Fibroblast of lung (primary cell): Measurements from ENCODE around the gene LBR. TPM values are rescaled to one million over a fixed set of nuclear protein-coding genes. Genes with fewer than 3 reads are reported as not detected.

Source experiments
- DNase-seq, 2 donors: peaks; one replicate each; pipeline versions ENCODE4 v3.0.0 to v3.0.0-alpha.2; 2010; ENCODE audit warnings: low read depth in 2 of 2
- H2AFZ ChIP-seq: 2 replicates; pipeline ENCODE4 v1.5.1; 2012; ENCODE audit warnings: low read length, control low read depth, inconsistent platforms
- H3K27ac ChIP-seq: 2 replicates; pipeline ENCODE4 v1.5.1; 2011; ENCODE audit warnings: low read length, control low read depth; ENCODE audit not compliant: insufficient read depth
- H3K27me3 ChIP-seq: 2 replicates; pipeline ENCODE4 v1.5.1; 2011; ENCODE audit warnings: mild to moderate bottlenecking, low read length; ENCODE audit not compliant: control insufficient read depth, insufficient read depth
- H3K36me3 ChIP-seq: 2 replicates; pipeline ENCODE4 v1.5.1; 2011; ENCODE audit warnings: low read length; ENCODE audit not compliant: control insufficient read depth, insufficient read depth
- H3K4me1 ChIP-seq: 2 replicates; pipeline ENCODE4 v1.5.1; 2011; ENCODE audit warnings: low read length; ENCODE audit not compliant: control insufficient read depth, insufficient read depth; ENCODE audit errors: extremely low read depth
- H3K4me2 ChIP-seq: 2 replicates; pipeline ENCODE4 v1.5.1; 2011; ENCODE audit warnings: low read length, control low read depth; ENCODE audit not compliant: insufficient read depth; ENCODE audit errors: extremely low read depth
- H3K4me3 ChIP-seq, 4 experiments: fragments of 200-600 bp in 1 of 4; sonication (generic) in 1 of 4; replicated peaks in 1 of 4; 2 replicates each; pipeline ENCODE4 v1.5.1; 2011 to 2016; ENCODE audit warnings: low read length in 4 of 4, low read depth in 3 of 4, mild to moderate bottlenecking in 3 of 4, control low read depth in 2 of 4, inconsistent platforms in 1 of 4, mixed read lengths in 1 of 4; ENCODE audit not compliant: insufficient read depth in 1 of 4; ENCODE audit errors: control extremely low read depth in 1 of 4
- H3K79me2 ChIP-seq: 2 replicates; pipeline ENCODE4 v1.5.1; 2012; ENCODE audit warnings: mild to moderate bottlenecking, low read length, inconsistent platforms; ENCODE audit not compliant: control insufficient read depth, insufficient read depth
- H3K9ac ChIP-seq: 2 replicates; pipeline ENCODE4 v1.5.1; 2011; ENCODE audit warnings: mild to moderate bottlenecking, low read length, control low read depth; ENCODE audit not compliant: insufficient read depth
- H3K9me3 ChIP-seq: 2 replicates; pipeline ENCODE4 v1.5.1; 2012; ENCODE audit warnings: low read depth, low read length; ENCODE audit not compliant: control insufficient read depth, insufficient read depth
- H4K20me1 ChIP-seq: 2 replicates; pipeline ENCODE4 v1.5.1; 2011; ENCODE audit warnings: low read length; ENCODE audit not compliant: control insufficient read depth, insufficient read depth; ENCODE audit errors: extremely low read depth
- CTCF ChIP-seq, 2 donors: IDR thresholded peaks in 1 of 2; conservative IDR thresholded peaks in 1 of 2; 1 replicate in 1 of 2; 2 replicates in 1 of 2; pipeline ENCODE4 v1.5.1; 2011 to 2012; ENCODE audit warnings: low read length in 2 of 2, control low read depth in 1 of 2, inconsistent platforms in 1 of 2, low read depth in 1 of 2, mild to moderate bottlenecking in 1 of 2
- EZH2 ChIP-seq: IDR thresholded peaks from 2 replicates; pipeline ENCODE4 v1.5.1; 2012; ENCODE audit warnings: low read length, control low read depth, mild to moderate bottlenecking; ENCODE audit errors: missing control alignments
- polyA plus RNA-seq, 2 donors: library from polyadenylated mRNA; depleted of rRNA in 1 of 2; stranded (reverse) in 1 of 2; unstranded in 1 of 2; fragments of >200 nt; gene quantifications; 2 replicates each; pipeline ENCODE4 v1.2.1, GENCODE V29; 2011 to 2012; ENCODE audit warnings: missing spikeins in 1 of 2
- total RNA-seq: library from RNA; depleted of rRNA; stranded (reverse); fragments of >200 nt; gene quantifications from 2 replicates; pipeline ENCODE4 v1.2.1, GENCODE V29; 2014

LBR gene
- total and polyA plus RNA-seq, 2 donors (not counting 1 experiment from before 2014, with no cell fraction given): 33.9 to 34.1 TPM

- Histone ChIP-seq H3K9me3 (no peaks in the 10 kb centered on the region), H3K4me1 (no peaks in the 10 kb centered on the region), H3K4me3 (no peak overlapping the region), H3K4me2 (no peak overlapping the region), H4K20me1 (no peaks in the 10 kb centered on the region), H2AFZ (no peak overlapping the region), H3K79me2 (no peaks in the 10 kb centered on the region), H3K27me3 (peaks cover 2% of the 10 kb centered on the region), H3K27ac (no peak overlapping the region), H3K36me3 (no peaks in the 10 kb centered on the region), H3K9ac (no peak overlapping the region)
- TF ChIP-seq CTCF (conservative IDR thresholded peaks at IDR 0.05 in 1 of 2, IDR thresholded peaks at IDR 0.05 in 1 of 2; ENCODE audit: low read depth in 1 of 2, low read length in 2 of 2): no peak
- TF ChIP-seq EZH2: no peak
- DNase-seq: no peak
These were observed 72.0 kb downstream of the LBR start for GRCh38 chr1:225355863-225356262.

GRCh38 chr1:225354906-225355305 is 72.9 kb downstream of the LBR start:
- no peak overlapping the region for H3K9ac ChIP-seq
- peaks cover 2% of the 10 kb centered on the region for H3K27me3 ChIP-seq
- no peak overlapping the region for H3K4me2 ChIP-seq
- no peaks in the 10 kb centered on the region for H3K36me3 ChIP-seq
- no peak overlapping the region for H2AFZ ChIP-seq
- H3K27ac ChIP-seq: no peak overlapping the region
- DNase-seq: peak in 1 of 2 donors; percentile 3
- no peaks in the 10 kb centered on the region for H3K9me3 ChIP-seq
- H4K20me1 ChIP-seq: no peaks in the 10 kb centered on the region
- no peaks in the 10 kb centered on the region for H3K4me1 ChIP-seq
- TF ChIP-seq EZH2: no peak
- TF ChIP-seq CTCF (conservative IDR thresholded peaks at IDR 0.05 in 1 of 2, IDR thresholded peaks at IDR 0.05 in 1 of 2; ENCODE audit: low read depth in 1 of 2, low read length in 2 of 2): no peak
- H3K79me2 ChIP-seq: no peaks in the 10 kb centered on the region
- H3K4me3 ChIP-seq: no peak overlapping the region

Other genes starting within 250 kb of the LBR start
- 85.0 and 93.7 TPM in 2 replicates for gene ENAH, start 225.1 kb upstream of the LBR start, total RNA-seq
- gene ENAH, start 225.1 kb upstream of the LBR start, polyA plus RNA-seq: 153 and 210 TPM in 2 replicates